Brain pericyte (primary cell): Measurements from ENCODE around the gene FBXW8.

ENCODE experiments used
- DNase-seq: peaks from one replicate; pipeline ENCODE4 v3.0.0-alpha.2; 2012; ENCODE audit warnings: low read depth, low spot score

The FBXW8 gene

GRCh38 chr12:117076410-117077372 lies 165.9 kb downstream of the FBXW8 start:
- DNase-seq: no peak

- no peak for DNase-seq
Measured at GRCh38 chr12:117079487-117079886, 168.7 kb downstream of the FBXW8 start.

GRCh38 chr12:117080661-117081144 lies 170.0 kb downstream of the FBXW8 start:
- no peak for DNase-seq
